ENCODE measurements around the gene BAIAP2.

BAIAP2 gene

GRCh38 chr17:81039854-81040758 is 5.2 kb downstream of the BAIAP2 start:
- no peak for FAIRE-seq

GRCh38 chr17:81040791-81041337 is 5.9 kb downstream of the BAIAP2 start:
- no peak for FAIRE-seq

GRCh38 chr17:81042606-81043005 is 7.7 kb downstream of the BAIAP2 start:
- FAIRE-seq, result no peak

- no peak for FAIRE-seq
Measured at GRCh38 chr17:81043319-81043724, 8.4 kb downstream of the BAIAP2 start.

GRCh38 chr17:81043725-81044427 is 8.9 kb downstream of the BAIAP2 start:
- no peak for FAIRE-seq

- FAIRE-seq, result no peak
Measured at GRCh38 chr17:81044428-81044763, 9.4 kb downstream of the BAIAP2 start.

- no peak for FAIRE-seq
Measured at GRCh38 chr17:81044764-81045589, 10.0 kb downstream of the BAIAP2 start.

GRCh38 chr17:81045590-81046095 is 10.7 kb downstream of the BAIAP2 start:
- FAIRE-seq, result no peak

GRCh38 chr17:81046132-81046769 is 11.3 kb downstream of the BAIAP2 start:
- FAIRE-seq, result no peak

- FAIRE-seq, result no peak
Measured at GRCh38 chr17:81046770-81047359, 11.9 kb downstream of the BAIAP2 start.

- FAIRE-seq, result no peak
Measured at GRCh38 chr17:81048827-81049371, 13.9 kb downstream of the BAIAP2 start.

- FAIRE-seq, result no peak
Measured at GRCh38 chr17:81049372-81049911, 14.5 kb downstream of the BAIAP2 start.

GRCh38 chr17:81049973-81050551 is 15.1 kb downstream of the BAIAP2 start:
- no peak for FAIRE-seq

GRCh38 chr17:81050645-81051625 is 16.0 kb downstream of the BAIAP2 start:
- FAIRE-seq, result no peak

GRCh38 chr17:81052199-81052997 is 17.4 kb downstream of the BAIAP2 start:
- no peak for FAIRE-seq

- no peak for FAIRE-seq
Measured at GRCh38 chr17:81053041-81053970, 18.4 kb downstream of the BAIAP2 start.

- no peak for FAIRE-seq
Measured at GRCh38 chr17:81054308-81054707, 19.4 kb downstream of the BAIAP2 start.
